Stimulated activated CD8-positive, alpha-beta memory T cell treated with anti-CD3 and anti-CD28 coated beads, Interleukin-12 subunit alpha, Interleukin-12 subunit beta, amount 100 ng/mL, for 24 hours (primary cell): ENCODE measurements around the gene FRS2.

Source experiments
- DNase-seq: peaks from one replicate; pipeline ENCODE4 v3.0.0-alpha.2; 2020; ENCODE audit errors: extremely low read depth

Gene FRS2

DNA sequence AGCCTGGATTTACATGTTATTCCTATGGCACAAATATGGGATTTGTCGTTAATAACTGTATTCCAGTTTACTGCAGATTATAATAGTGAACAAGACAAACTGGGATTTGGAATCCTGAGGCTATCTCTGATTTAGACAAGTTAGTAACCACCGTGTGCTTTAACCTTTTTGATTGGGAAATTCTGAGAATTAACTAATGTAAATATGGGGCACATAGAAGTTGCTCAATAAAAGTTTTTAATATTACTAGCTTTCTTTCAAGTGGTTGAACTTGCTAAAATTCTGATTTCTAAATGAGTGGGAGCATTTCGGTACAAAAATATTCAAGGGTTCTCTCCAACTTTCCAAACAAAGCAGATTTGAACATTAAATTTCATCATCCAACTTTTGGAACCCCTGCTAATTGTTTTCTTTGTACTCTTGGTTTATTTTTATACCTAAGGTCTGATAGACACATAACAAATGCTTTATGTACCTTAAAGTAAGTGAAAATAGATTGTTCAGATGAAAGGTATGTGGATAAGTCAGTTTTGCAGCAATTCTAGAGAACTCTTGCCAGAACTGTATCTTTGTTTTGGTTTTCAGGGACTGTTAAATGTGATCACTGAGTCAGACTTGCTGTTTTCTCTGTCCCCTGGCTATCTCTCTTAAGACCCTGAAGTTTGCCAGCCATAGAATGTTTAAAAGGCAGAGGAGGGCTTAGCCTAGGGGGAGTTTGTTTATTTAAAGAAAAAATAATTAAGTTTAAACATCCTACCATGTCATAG, 57.5 kb downstream of the FRS2 start:
- no peak for DNase-seq

DNA sequence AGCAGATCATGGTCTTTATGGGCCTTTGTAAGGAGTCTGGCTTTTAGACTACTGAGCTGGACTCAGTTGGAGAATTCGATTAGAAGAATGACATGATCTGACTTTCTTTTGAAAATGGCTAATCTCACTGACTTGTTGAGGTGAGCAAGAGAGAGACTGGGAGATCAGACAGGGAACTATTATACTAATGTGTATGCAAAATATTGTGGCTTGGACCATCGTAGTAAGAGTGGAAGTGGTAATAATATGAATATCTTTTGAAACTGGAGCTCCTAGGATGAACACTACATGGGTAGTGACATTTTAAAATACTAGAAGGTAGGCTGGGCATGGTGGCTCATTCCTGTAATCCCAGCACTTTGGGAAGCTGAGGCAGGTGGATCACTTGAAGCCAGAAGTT, 58.8 kb downstream of the FRS2 start:
- DNase-seq: no peak

GRCh38 chr12:69533844-69534243, 63.7 kb downstream of the FRS2 start:
- no peak for DNase-seq

DNA sequence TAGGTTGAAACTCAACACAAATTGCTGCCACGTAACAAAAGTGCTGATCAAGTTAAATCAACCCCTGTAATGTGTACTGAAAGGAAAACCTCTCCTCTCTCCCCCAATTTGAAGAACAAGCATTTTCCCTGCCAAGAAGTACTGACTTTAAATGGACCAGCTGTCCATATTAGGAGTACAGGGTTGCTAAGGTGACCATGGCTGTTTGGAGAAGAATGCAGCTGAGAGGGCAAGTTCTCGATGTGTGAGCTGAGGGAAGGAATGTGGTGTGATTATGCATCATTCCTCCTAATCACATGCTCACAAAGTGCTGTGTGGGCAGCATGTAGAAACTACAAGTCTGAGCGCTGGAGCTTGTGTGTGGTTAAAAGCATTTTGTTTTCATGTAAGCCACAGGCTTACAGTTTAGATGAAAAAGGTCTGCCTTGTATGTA, 64.2 kb downstream of the FRS2 start:
- no peak for DNase-seq

DNA sequence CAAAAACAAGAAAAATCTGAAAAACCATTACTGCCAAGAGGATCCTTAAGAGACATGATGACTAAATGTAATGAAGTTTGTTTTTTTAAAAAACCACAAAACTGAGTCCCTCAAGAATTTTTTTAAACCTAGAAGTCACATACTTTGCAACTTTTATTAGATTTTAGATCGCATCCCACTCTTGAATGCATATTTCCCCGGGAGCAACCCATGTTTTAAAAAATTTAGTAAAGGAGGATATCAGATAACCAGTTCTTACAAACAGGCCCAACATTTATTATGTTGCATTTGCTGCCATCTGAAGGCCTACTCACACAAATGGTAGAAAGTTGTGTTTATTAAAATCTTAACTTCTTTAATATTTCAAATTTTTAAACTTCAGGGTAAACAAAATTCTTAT, 70.8 kb downstream of the FRS2 start:
- no peak for DNase-seq

GRCh38 chr12:69544087-69544486, 73.9 kb downstream of the FRS2 start:
- DNase-seq: no peak

GRCh38 chr12:69545081-69545480, 74.9 kb downstream of the FRS2 start:
- no peak for DNase-seq

GRCh38 chr12:69546693-69547438, 76.7 kb downstream of the FRS2 start:
- DNase-seq: no peak

DNA sequence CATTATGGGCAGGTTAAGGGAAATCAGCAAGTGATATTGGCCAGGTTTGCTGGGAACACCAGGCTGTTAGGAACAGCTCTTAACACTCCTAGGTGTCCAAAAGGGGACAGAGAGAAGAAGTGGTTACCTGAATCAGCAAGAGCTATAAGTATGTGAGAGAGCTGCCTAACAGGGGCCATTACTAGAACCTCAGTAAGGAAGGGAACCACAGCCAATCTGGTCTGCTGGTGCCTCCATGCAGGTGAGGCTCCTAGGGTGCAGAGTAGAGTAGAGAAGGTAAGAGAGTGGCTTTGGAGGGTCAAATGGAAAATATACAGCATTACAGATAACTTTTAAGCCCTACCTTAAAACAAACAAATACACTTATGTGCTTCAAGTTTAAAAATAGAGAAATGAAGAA, 78.5 kb downstream of the FRS2 start:
- no peak for DNase-seq

- no peak for DNase-seq
Observed at GRCh38 chr12:69550569-69551350, 80.6 kb downstream of the FRS2 start.

DNA sequence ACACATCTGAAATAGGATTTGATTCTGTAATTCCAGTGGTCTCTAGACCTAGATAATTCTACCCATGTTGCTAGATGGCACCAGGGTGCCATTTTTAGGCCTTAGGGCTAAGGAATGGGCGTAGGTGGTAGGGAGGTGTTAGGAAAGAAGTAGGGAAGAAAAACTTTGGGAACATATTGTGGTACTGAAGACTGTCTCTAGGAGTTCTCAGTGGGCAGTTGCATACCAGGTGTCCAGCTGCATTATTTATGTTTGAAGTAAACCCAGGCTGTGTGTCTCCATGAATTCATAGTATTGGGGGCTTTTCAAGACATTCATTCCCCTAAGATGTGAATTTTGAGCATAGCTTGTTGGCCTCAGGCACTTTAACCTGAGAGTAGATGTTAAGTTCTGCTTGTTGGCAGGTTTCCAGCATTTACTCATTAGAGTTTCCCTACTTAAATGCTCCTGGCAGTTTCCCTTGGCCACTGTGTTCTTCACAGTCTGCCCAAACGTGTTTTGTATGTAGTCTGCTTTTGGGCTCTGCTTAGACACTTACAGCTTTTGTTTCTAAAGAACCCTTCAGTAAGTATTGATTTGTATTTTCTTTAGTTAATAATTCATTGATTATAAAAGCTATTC, 83.5 kb downstream of the FRS2 start:
- no peak for DNase-seq

- DNase-seq: no peak
Observed at GRCh38 chr12:69555461-69555860, 85.3 kb downstream of the FRS2 start.

DNA sequence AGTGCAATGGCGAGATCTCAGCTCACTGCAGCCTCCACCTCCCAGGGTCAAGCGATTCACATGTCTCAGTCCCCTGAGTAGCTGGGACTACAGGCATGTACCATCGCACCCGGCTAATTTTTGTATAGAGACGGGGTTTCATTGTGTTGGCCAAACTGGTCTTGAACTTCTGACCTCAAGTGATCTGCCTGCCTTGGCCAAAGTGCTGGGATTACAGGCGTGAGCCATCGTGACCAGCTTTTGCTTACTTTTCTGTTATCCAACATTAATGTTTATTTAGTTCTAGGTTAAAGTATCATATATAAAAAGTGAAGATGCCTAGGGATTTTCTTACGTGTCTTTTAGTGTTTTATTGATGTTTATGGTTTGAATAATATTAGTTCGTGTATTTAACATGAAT, 86.2 kb downstream of the FRS2 start:
- no peak for DNase-seq

GRCh38 chr12:69563166-69563762, 93.1 kb downstream of the FRS2 start:
- DNase-seq: no peak

DNA sequence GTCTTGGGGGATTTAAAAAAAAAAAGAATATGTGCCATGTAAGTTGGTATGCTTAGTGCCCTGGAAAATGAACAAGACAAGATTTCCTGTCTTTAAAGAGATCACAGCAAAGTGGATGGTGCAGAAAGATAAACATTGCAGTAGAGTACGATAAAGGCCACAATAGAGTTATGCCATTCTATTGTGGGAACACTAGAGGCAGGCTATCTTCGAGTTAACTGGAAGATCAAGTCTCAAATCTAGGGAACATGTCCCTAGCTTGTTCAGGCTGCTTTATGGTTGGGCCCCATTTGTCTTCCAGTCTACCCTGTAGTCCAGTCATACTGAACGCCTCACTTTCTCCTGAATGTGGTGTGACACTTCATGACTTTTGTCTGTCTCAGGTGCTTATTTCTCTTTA, 96.4 kb downstream of the FRS2 start:
- DNase-seq: no peak

DNA sequence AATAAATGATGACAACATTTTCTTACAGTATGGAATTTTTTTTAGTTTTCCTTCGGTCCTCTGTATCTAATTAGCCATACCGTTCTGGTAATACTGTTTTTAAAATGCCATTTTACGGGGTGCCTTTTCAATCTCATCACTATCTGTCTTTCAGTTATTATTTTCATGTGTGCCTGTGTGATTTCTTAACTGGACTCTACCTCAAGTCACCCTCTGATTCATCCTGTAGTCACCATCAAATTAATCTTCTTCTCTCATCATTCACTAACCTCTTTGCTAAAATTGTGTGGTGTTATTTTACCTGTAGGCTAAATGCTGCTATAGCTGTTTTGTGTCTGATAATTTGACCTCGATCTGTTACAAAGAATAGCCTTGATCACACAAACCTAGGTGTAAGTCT, 99.0 kb downstream of the FRS2 start:
- no peak for DNase-seq

DNA sequence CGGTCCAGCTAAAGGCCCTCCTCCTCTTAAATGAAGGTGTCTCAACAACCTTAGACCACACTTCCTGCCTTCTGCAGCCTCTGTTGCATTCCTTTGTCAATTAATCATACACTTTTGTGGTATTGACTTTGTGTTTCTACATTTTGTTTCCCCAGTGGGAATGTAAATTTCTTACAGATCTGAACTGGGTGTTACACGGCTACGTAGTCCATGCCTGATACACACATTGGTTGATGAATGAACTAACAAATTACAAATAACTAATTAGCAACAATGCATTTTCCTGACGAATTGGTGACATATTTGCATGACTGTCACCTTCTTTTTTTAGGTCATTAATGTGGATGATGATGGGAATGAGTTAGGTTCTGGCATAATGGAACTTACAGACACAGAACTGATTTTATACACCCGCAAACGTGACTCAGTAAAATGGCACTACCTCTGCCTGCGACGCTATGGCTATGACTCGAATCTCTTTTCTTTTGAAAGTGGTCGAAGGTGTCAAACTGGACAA, 99.9 kb downstream of the FRS2 start:
- no peak for DNase-seq

DNA sequence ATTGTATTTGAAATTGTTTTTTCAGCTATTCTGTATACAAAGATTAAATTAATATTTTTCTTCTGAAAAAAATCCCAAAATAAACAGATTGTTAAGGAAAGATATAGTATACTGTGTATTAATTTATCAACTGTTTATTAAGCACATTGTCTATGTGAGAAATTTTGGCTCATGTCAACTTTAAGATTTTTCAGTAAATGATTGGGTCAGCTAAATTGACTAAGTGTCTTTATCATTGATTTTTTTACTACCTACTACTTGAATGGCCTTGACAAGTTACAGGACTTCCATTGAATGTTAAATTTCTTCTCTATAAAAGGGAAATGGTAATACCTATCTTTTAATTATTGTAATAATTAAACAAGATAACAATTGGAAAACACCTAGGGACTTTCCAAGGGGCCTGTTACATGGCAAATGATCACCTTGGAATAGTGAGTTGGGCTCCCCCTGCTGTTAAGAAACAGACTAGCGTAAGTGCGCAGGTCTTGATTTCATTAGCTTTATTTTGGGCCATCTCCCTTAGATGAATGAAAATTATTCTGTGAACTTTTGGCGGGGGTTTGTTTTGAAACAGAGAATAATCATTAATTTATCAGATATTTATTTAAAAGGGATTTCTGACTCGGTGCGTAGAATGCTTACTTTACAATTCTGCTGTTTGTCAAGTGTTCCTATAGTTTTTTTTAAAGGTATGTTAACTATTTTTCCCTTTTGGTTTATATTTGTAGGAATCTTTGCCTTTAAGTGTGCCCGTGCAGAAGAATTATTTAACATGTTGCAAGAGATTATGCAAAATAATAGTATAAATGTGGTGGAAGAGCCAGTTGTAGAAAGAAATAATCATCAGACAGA, 100.6 kb downstream of the FRS2 start:
- no peak for DNase-seq

GRCh38 chr12:69575346-69575745, 105.2 kb downstream of the FRS2 start:
- DNase-seq: no peak

DNA sequence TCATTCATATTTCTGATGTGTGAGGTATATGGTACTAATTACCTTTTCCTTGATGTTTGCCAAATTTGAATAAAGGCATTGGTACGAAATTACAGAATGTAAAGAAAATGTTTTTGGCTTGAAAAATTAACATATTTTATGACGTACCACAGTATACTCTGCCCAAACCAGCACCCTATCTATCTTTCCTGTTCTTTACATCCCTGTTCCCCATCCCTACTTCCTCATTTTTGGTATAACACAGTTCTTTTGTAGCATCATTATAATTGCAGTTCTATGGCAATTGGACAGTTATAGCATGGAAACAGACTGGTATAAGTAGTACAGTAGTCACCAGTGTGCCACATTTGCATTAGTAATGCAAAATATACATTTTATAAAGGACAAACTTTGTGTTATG, 108.1 kb downstream of the FRS2 start:
- DNase-seq: no peak

DNA sequence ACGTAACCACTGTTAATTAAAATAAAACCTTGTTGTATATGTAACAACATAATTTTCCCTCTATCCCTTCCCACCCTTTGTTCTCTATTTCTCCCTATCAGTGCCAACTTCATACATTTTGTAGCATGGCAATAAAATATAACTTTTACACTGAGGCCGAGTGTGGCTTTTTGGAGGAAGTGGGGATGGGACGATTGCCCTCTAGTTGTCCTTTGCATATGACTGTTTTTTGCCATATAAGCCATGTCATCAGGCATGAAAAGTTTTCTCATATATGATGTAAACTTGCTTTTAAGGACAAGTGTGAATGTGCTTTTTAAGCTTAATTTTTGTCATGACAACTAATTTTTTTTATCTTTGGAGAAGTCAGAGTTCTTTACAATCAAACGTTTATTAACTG, 108.8 kb downstream of the FRS2 start:
- DNase-seq: no peak
